ENCODE results near the gene CPXCR1.
"Not testable (repeated sequence)": the region's sequence is repeated elsewhere in the genome, so short reads cannot be mapped to it uniquely, and the experiment has no call there.

Gene CPXCR1

DNA sequence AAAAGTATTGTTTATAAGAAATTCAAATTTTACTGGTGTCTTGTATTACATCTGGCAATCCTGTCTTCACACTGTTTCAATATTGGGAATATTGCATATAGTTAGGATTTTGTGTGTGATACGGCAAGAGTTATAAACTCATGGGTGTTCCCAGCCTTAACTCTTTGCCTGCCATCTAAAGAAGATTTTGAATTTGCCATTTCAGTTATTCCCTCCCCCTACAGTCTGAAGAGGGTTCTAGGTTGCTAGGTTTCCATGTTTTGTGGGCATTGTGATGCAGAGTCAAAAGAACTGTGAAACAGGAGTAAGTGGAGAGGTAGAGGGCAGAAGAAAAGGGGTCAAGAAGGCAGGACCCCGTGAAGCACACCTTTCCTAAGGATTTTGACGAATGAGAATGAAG is at the start of gene CPXCR1:
TSS of gene CPXCR1 (plus strand) at position 301 of the 400 bp plus-strand sequence. CDS start 6,190 bp downstream, outside the sequence.
- H3K4me3 ChIP-seq (ENCODE audit: low read depth, low read length), result no peak within 1 kb of the TSS
- TF ChIP-seq POLR2A (IDR thresholded peaks at IDR 0.05; ENCODE audit: extremely low read depth, insufficient read length) (no peak), CTCF (IDR thresholded peaks at IDR 0.05; ENCODE audit: low read depth, low read length) (no peak), MYC (IDR thresholded peaks at IDR 0.05; ENCODE audit: low read depth, low read length) (no peak)
- TF ChIP-seq, protein P1, sequence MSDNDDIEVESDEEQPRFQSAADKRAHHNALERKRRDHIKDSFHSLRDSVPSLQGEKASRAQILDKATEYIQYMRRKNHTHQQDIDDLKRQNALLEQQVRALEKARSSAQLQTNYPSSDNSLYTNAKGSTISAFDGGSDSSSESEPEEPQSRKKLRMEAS (IDR thresholded peaks at IDR 0.05; ENCODE audit: low read depth, low read length), result no peak
- no peak for DNase-seq (ENCODE audit: low read depth)

DNA sequence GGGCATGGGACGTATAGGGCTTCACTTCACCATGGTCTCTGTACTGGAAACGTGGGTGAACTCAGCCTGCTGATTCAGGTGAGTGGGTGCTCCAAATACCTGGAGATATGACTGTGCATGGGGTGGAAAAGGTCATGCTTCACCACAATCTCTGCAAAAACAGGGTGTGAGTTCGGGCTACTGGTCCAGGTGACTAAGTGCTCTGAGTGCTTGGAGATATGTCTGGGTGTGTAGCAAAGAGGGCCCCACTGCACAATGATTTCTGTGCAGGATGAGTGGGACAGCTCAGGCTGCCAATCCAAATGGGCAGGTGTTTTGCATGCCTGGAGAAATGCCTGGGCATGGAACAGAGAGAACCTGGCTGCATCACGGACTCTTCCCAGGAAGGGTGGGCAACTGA is 11.2 kb upstream of the CPXCR1 start:
- TF ChIP-seq POLR2A (IDR thresholded peaks at IDR 0.05; ENCODE audit: extremely low read depth, insufficient read length) (no peak), CTCF (IDR thresholded peaks at IDR 0.05; ENCODE audit: low read depth, low read length) (no peak), MYC (IDR thresholded peaks at IDR 0.05; ENCODE audit: low read depth, low read length) (no peak)
- TF ChIP-seq, protein P1 (IDR thresholded peaks at IDR 0.05; ENCODE audit: low read depth, low read length), result no peak
- no peak for DNase-seq (ENCODE audit: low read depth)
- H3K4me3 ChIP-seq (ENCODE audit: low read depth, low read length), result no peak overlapping the region

GRCh38 chrX:88746215-88746614 is 810 bp upstream of the CPXCR1 start:
- DNase-seq (ENCODE audit: low read depth); H3K4me3 ChIP-seq (ENCODE audit: low read depth, low read length): not testable (repeated sequence)

- not testable (repeated sequence) for H3K4me3 ChIP-seq (ENCODE audit: low read depth, low read length); DNase-seq (ENCODE audit: low read depth)
Measured at GRCh38 chrX:88752339-88752738, 5.3 kb downstream of the CPXCR1 start.

GRCh38 chrX:88789825-88790224 is 42.8 kb downstream of the CPXCR1 start:
- no peak for DNase-seq (ENCODE audit: low read depth)
- TF ChIP-seq, protein P1 (IDR thresholded peaks at IDR 0.05; ENCODE audit: low read depth, low read length), result no peak
- TF ChIP-seq MYC (IDR thresholded peaks at IDR 0.05; ENCODE audit: low read depth, low read length) (no peak), CTCF (IDR thresholded peaks at IDR 0.05; ENCODE audit: low read depth, low read length) (no peak), POLR2A (IDR thresholded peaks at IDR 0.05; ENCODE audit: extremely low read depth, insufficient read length) (no peak)
- H3K4me3 ChIP-seq (ENCODE audit: low read depth, low read length), result no peak overlapping the region

Measured in NB4 (cell line).